Measurements from ENCODE around the gene PLLP. TPM values are rescaled to one million over a fixed set of nuclear protein-coding genes. Genes with fewer than 3 reads are reported as not detected.

The PLLP gene
- total RNA-seq, 1 donor from 2014 or later, result 0.86 TPM

DNA sequence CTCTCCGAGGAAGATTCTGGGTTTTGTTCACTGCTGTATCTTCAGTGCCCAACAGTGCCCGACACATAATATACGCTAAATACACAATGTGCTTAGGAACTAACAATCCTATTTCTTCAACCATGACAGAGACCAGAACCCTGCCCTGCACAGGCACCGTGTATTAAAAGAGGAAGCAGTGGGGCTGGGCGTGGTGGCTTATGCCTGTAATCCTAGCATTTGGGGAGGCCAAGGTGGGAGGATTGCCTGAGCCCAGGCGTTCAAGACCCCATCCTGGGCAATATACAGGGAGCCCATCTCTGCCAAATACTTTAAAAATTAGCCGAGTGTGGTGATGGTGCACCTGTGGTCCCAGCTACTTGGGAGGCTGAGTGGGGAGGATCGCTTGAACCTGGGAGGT is 20.1 kb downstream of the PLLP start:
- no peak overlapping the region for H3K27ac ChIP-seq
- H3K4me1 ChIP-seq, result peaks cover 26% of the 10 kb centered on the region
- H3K36me3 Mint-ChIP-seq, result no peaks in the 10 kb centered on the region

DNA sequence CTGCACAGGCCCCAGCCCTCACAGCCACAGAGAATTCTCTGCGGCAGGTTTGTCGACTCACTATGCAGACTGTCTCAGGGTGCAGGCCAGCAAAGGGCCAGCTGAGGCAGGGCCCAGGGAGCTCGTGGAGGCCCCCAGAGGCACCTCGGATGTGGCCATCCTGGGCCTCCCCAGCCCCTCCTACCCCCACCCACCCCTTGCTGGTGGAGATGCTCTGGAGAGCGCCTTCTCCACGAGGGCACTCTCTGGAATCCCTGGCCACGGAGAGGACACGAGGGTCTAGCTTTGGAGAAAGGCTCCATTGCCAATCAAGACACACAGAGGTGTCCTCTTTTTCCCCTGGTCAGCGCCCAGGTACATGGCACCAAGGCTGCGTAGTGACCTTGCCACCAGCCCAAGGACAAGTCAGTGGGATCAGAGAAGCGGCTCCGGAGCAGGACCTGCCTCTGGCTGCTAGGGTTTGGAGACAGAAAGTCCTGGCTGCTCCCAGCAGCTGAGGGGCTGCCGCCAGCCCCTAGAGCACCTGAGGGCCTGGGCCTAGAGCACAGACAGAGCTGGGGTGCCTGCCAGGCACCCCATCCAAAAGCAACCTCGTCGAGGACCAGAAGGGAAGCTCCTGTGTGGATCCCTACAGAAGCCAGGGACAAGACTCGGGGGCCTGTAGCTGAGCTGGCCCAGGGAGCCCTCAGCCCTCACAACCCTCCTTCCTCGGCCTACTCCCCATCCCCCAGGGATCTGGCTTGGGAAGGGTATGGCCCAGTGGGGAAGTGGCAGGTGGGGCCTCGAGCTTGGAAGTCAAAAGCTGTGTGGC is 20.7 kb downstream of the PLLP start:
- no peaks in the 10 kb centered on the region for H4K20me1 ChIP-seq (ENCODE audit: low read depth)
- no peak overlapping the region for H3K4me3 ChIP-seq
- H3K36me3 Mint-ChIP-seq, result no peaks in the 10 kb centered on the region
- H3K79me2 ChIP-seq (ENCODE audit: low read depth), result no peaks in the 10 kb centered on the region
- peaks cover 6% of the 10 kb centered on the region for H3K27me3 Mint-ChIP-seq (ENCODE audit: insufficient read depth, low read depth)
- no peak overlapping the region for H3K27ac Mint-ChIP-seq
- H3K27ac ChIP-seq, result no peak overlapping the region
- DNase-seq (ENCODE audit: low spot score), result no peak
- H3K4me1 Mint-ChIP-seq, result peaks cover 42% of the 10 kb centered on the region
- no peak overlapping the region for H3K4me3 Mint-ChIP-seq
- no peak overlapping the region for H3K4me2 ChIP-seq
- H3K9ac ChIP-seq, result no peak overlapping the region
- H3K9me3 ChIP-seq (ENCODE audit: low read depth), result no peaks in the 10 kb centered on the region
- no peak for TF ChIP-seq EZH2 (IDR thresholded peaks at IDR 0.05)
- TF ChIP-seq EZH2phosphoT487 (IDR thresholded peaks at IDR 0.05), result no peak
- TF ChIP-seq, protein P1, sequence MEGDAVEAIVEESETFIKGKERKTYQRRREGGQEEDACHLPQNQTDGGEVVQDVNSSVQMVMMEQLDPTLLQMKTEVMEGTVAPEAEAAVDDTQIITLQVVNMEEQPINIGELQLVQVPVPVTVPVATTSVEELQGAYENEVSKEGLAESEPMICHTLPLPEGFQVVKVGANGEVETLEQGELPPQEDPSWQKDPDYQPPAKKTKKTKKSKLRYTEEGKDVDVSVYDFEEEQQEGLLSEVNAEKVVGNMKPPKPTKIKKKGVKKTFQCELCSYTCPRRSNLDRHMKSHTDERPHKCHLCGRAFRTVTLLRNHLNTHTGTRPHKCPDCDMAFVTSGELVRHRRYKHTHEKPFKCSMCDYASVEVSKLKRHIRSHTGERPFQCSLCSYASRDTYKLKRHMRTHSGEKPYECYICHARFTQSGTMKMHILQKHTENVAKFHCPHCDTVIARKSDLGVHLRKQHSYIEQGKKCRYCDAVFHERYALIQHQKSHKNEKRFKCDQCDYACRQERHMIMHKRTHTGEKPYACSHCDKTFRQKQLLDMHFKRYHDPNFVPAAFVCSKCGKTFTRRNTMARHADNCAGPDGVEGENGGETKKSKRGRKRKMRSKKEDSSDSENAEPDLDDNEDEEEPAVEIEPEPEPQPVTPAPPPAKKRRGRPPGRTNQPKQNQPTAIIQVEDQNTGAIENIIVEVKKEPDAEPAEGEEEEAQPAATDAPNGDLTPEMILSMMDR (IDR thresholded peaks at IDR 0.05), result no peak
- H3F3A ChIP-seq (ENCODE audit: low read depth), result peaks cover 22% of the 10 kb centered on the region
- peaks cover 22% of the 10 kb centered on the region for H3K4me1 ChIP-seq
- no peaks in the 10 kb centered on the region for H3K36me3 ChIP-seq
- no peak overlapping the region for H2AFZ ChIP-seq (replicated peaks)
- no peaks in the 10 kb centered on the region for H3K27me3 ChIP-seq
- no peaks in the 10 kb centered on the region for H3K9me3 Mint-ChIP-seq

More for the DNA sequence above, 20.1 kb downstream of the PLLP start:
- peaks cover 39% of the 10 kb centered on the region for H3K4me1 Mint-ChIP-seq
- H2AFZ ChIP-seq (replicated peaks), result no peak overlapping the region
- H3F3A ChIP-seq (ENCODE audit: low read depth), result peaks cover 20% of the 10 kb centered on the region
- H3K27me3 ChIP-seq, result no peaks in the 10 kb centered on the region
- no peaks in the 10 kb centered on the region for H3K36me3 ChIP-seq
- no peaks in the 10 kb centered on the region for H3K9me3 Mint-ChIP-seq
- no peak overlapping the region for H3K27ac Mint-ChIP-seq
- DNase-seq (ENCODE audit: low spot score), result no peak
- no peak overlapping the region for H3K4me2 ChIP-seq
- no peak overlapping the region for H3K4me3 Mint-ChIP-seq
- no peaks in the 10 kb centered on the region for H4K20me1 ChIP-seq (ENCODE audit: low read depth)
- no peak overlapping the region for H3K4me3 ChIP-seq
- H3K27me3 Mint-ChIP-seq (ENCODE audit: insufficient read depth, low read depth), result peaks cover 6% of the 10 kb centered on the region
- no peaks in the 10 kb centered on the region for H3K79me2 ChIP-seq (ENCODE audit: low read depth)
- H3K9ac ChIP-seq, result no peak overlapping the region
- TF ChIP-seq EZH2 (IDR thresholded peaks at IDR 0.05), result no peak
- TF ChIP-seq, protein P1 (IDR thresholded peaks at IDR 0.05), result no peak
- TF ChIP-seq EZH2phosphoT487 (IDR thresholded peaks at IDR 0.05), result no peak
- no peaks in the 10 kb centered on the region for H3K9me3 ChIP-seq (ENCODE audit: low read depth)

- H3K4me1 Mint-ChIP-seq, result peaks cover 45% of the 10 kb centered on the region
These were observed 21.5 kb downstream of the PLLP start for GRCh38 chr16:57262841-57263540.

More at GRCh38 chr16:57262841-57263540, 21.5 kb downstream of the PLLP start:
- Histone ChIP-seq H4K20me1 (ENCODE audit: low read depth) (no peaks in the 10 kb centered on the region), H3K4me2 (no peak overlapping the region), H3F3A (ENCODE audit: low read depth) (peaks cover 22% of the 10 kb centered on the region), H3K27ac (no peak overlapping the region), H3K27me3 (no peaks in the 10 kb centered on the region), H3K9me3 (ENCODE audit: low read depth) (no peaks in the 10 kb centered on the region), H3K4me3 (no peak overlapping the region), H2AFZ (replicated peaks) (no peak overlapping the region), H3K4me1 (peaks cover 21% of the 10 kb centered on the region), H3K79me2 (ENCODE audit: low read depth) (no peaks in the 10 kb centered on the region), H3K9ac (no peak overlapping the region), H3K36me3 (no peaks in the 10 kb centered on the region)
- DNase-seq (ENCODE audit: low spot score), result no peak
- Mint-ChIP-seq H3K27ac (peak overlapping the region; percentile 90), H3K36me3 (no peaks in the 10 kb centered on the region), H3K9me3 (no peaks in the 10 kb centered on the region), H3K27me3 (ENCODE audit: insufficient read depth, low read depth) (peaks cover 6% of the 10 kb centered on the region), H3K4me3 (no peak overlapping the region)
- TF ChIP-seq, protein P1 (IDR thresholded peaks at IDR 0.05), result no peak
- no peak for TF ChIP-seq EZH2 (IDR thresholded peaks at IDR 0.05)
- no peak for TF ChIP-seq EZH2phosphoT487 (IDR thresholded peaks at IDR 0.05)
